ENCODE results near the gene TGDS.

- TF ChIP-seq POLR2AphosphoS5 (IDR thresholded peaks at IDR 0.05; ENCODE audit: low read depth, low read length) (no peak), KDM5A (IDR thresholded peaks at IDR 0.05; ENCODE audit: low read length) (no peak), ATF2 (IDR thresholded peaks at IDR 0.05; ENCODE audit: low read length) (no peak), PHF8 (conservative IDR thresholded peaks at IDR 0.05; ENCODE audit: low read depth, low read length) (no peak), POLR2A (IDR thresholded peaks at IDR 0.05; ENCODE audit: control extremely low read depth in 1 of 2, low read depth in 2 of 2, low read length in 2 of 2) (no peak)
These were observed 6.5 kb upstream of the TGDS start for GRCh38 chr13:94602467-94602866.

Measured in H1 (cell line).